ENCODE measurements around the gene TRPV2.

The TRPV2 gene

DNA sequence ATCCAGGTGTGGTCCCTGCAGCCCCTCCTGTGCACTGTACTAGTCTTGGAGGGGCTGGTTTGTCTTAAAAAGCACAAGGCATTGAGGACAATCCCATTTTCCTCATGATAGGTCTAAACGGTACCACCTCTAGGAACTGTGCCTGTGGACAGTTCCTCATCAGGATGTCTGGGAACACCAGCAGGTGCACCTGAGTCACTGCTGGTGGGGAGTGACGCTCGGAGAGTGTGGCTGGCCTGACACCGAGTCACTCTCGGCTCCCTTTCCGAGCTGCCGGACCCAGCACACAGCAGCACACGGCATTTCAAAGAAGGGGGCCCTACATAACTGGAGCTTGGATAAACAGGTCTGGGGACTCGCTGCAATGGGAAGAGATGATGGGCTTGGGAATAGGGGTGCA lies 51.0 kb downstream of the TRPV2 start:
- WGBS, 2 experiments (ENCODE audit: insufficient coverage in 2 of 2) = 79 to 83% methylated on average over 9 of the region's 9 CpGs
- H3K4me3 ChIP-seq (ENCODE audit: extremely low read depth, insufficient read depth, low read length, poor library complexity, severe bottlenecking) = no peak overlapping the region
- no peak overlapping the region for H3K27ac ChIP-seq (ENCODE audit: low read depth, low read length, severe bottlenecking)
- no peaks in the 10 kb centered on the region for H3K9me3 ChIP-seq (ENCODE audit: control insufficient read depth, low read length)
- H3K36me3 ChIP-seq (ENCODE audit: control insufficient read depth, insufficient read depth, low read length) = no peaks in the 10 kb centered on the region
- H3K4me1 ChIP-seq (ENCODE audit: control insufficient read depth, insufficient read depth, low read length, poor library complexity, severe bottlenecking) = peaks cover 7% of the 10 kb centered on the region

DNA sequence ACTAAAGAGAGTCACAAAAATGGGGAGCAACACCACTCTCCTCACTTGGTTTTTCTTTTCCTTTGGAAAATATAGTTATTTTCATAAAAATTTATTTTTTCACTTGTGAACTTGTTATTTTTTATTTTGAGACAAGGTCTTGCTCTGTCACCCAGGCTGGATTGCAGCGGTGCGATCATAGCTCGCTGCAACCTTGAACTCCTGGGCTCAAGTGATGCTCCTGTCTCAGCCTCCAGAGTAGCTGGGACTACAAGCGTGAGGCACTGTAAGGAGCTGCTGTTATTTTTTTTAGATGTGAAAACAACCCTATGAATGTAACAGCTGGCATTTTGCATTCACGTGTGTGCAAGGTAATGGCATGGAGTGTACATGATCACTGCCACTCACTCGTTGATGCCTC lies 51.7 kb downstream of the TRPV2 start:
- Histone ChIP-seq H3K36me3 (ENCODE audit: control insufficient read depth, insufficient read depth, low read length) (no peaks in the 10 kb centered on the region), H3K4me3 (ENCODE audit: extremely low read depth, insufficient read depth, low read length, poor library complexity, severe bottlenecking) (no peak overlapping the region), H3K9me3 (ENCODE audit: control insufficient read depth, low read length) (no peaks in the 10 kb centered on the region), H3K4me1 (ENCODE audit: control insufficient read depth, insufficient read depth, low read length, poor library complexity, severe bottlenecking) (peaks cover 7% of the 10 kb centered on the region), H3K27ac (ENCODE audit: low read depth, low read length, severe bottlenecking) (no peak overlapping the region)
- WGBS, 2 experiments (ENCODE audit: insufficient coverage in 2 of 2) = 97 to 98% methylated on average over 5 to 6 of the region's 6 CpGs

- H3K4me1 ChIP-seq (ENCODE audit: control insufficient read depth, insufficient read depth, low read length, poor library complexity, severe bottlenecking) = peaks cover 7% of the 10 kb centered on the region
- H3K4me3 ChIP-seq (ENCODE audit: extremely low read depth, insufficient read depth, low read length, poor library complexity, severe bottlenecking) = no peak overlapping the region
- WGBS, 2 experiments (ENCODE audit: insufficient coverage in 2 of 2) = 100% methylated on average over 1 to 3 of the region's 3 CpGs
- H3K27ac ChIP-seq (ENCODE audit: low read depth, low read length, severe bottlenecking) = no peak overlapping the region
- no peaks in the 10 kb centered on the region for H3K9me3 ChIP-seq (ENCODE audit: control insufficient read depth, low read length)
- H3K36me3 ChIP-seq (ENCODE audit: control insufficient read depth, insufficient read depth, low read length) = no peaks in the 10 kb centered on the region
These were observed 52.5 kb downstream of the TRPV2 start for GRCh38 chr17:16467886-16468285.

DNA sequence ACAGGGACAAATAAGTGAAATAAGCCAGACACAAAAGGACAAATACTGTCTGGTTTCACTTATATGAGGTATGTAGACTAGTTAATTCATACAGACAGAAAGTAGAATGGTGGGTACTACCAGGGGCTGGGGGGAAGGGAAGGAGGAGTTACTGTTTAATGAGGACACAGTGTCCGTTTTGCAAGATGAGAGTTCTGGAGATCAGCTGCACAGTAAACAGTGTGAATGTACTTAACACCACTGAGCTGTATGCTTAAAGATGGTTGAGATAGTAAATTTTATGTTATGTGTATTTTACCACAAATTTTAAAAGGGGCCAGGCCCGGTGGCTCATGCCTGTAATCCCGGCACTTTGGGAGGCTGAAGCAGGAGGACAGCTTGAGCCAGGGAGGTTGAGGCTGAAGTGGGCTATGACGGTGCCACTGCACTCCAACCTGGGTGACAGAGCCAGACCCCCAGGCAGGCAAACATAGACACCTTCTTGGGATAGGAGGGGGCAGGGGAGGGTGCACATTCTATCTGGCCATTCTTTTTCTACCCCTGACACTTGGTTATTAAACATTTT lies 53.1 kb downstream of the TRPV2 start:
- peaks cover 7% of the 10 kb centered on the region for H3K4me1 ChIP-seq (ENCODE audit: control insufficient read depth, insufficient read depth, low read length, poor library complexity, severe bottlenecking)

DNA sequence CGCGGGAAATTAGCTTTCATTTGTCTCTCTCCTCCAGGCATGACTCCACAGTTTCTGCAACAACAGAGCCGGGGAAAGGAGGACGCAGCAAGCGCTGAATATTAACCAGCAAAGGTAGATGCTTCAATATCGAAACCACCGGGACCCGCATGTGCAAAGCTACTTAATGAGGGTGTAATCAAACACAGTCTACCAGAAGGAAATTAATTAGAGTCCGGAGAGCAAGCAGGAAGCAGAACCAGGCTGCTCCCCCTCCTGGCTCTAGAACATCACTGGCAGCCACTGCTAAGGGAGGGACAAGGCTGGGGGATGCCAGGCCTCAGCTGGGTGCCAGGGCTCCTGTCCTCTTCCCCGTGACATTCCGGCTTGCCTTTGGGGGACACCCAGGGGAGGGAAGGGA lies 54.9 kb downstream of the TRPV2 start:
- H3K4me3 ChIP-seq (ENCODE audit: extremely low read depth, insufficient read depth, low read length, poor library complexity, severe bottlenecking) = no peak overlapping the region
- 84 to 87% methylated on average over 8 to 11 of the region's 11 CpGs for WGBS, 2 experiments (ENCODE audit: insufficient coverage in 2 of 2)
- no peak overlapping the region for H3K27ac ChIP-seq (ENCODE audit: low read depth, low read length, severe bottlenecking)

More for the DNA sequence above, 53.1 kb downstream of the TRPV2 start:
- H3K36me3 ChIP-seq (ENCODE audit: control insufficient read depth, insufficient read depth, low read length) = no peaks in the 10 kb centered on the region
- H3K9me3 ChIP-seq (ENCODE audit: control insufficient read depth, low read length) = no peaks in the 10 kb centered on the region
- no peak overlapping the region for H3K4me3 ChIP-seq (ENCODE audit: extremely low read depth, insufficient read depth, low read length, poor library complexity, severe bottlenecking)
- H3K27ac ChIP-seq (ENCODE audit: low read depth, low read length, severe bottlenecking) = no peak overlapping the region
- WGBS, 2 experiments (ENCODE audit: insufficient coverage in 2 of 2) = 93% methylated on average over 4 of the region's 4 CpGs

GRCh38 chr17:16471295-16471694 lies 55.9 kb downstream of the TRPV2 start:
- Histone ChIP-seq H3K9me3 (ENCODE audit: control insufficient read depth, low read length) (no peaks in the 10 kb centered on the region), H3K4me3 (ENCODE audit: extremely low read depth, insufficient read depth, low read length, poor library complexity, severe bottlenecking) (no peak overlapping the region), H3K27ac (ENCODE audit: low read depth, low read length, severe bottlenecking) (no peak overlapping the region), H3K4me1 (ENCODE audit: control insufficient read depth, insufficient read depth, low read length, poor library complexity, severe bottlenecking) (peaks cover 8% of the 10 kb centered on the region), H3K36me3 (ENCODE audit: control insufficient read depth, insufficient read depth, low read length) (no peaks in the 10 kb centered on the region)
- 86 to 94% methylated on average over 5 of the region's 5 CpGs for WGBS, 2 experiments (ENCODE audit: insufficient coverage in 2 of 2)

More for the DNA sequence above, 54.9 kb downstream of the TRPV2 start:
- Histone ChIP-seq H3K4me1 (ENCODE audit: control insufficient read depth, insufficient read depth, low read length, poor library complexity, severe bottlenecking) (peaks cover 8% of the 10 kb centered on the region), H3K36me3 (ENCODE audit: control insufficient read depth, insufficient read depth, low read length) (no peaks in the 10 kb centered on the region), H3K9me3 (ENCODE audit: control insufficient read depth, low read length) (no peaks in the 10 kb centered on the region)

GRCh38 chr17:16472539-16472938 lies 57.2 kb downstream of the TRPV2 start:
- Histone ChIP-seq H3K4me1 (ENCODE audit: control insufficient read depth, insufficient read depth, low read length, poor library complexity, severe bottlenecking) (peaks cover 8% of the 10 kb centered on the region), H3K4me3 (ENCODE audit: extremely low read depth, insufficient read depth, low read length, poor library complexity, severe bottlenecking) (no peak overlapping the region), H3K9me3 (ENCODE audit: control insufficient read depth, low read length) (no peaks in the 10 kb centered on the region), H3K27ac (ENCODE audit: low read depth, low read length, severe bottlenecking) (no peak overlapping the region), H3K36me3 (ENCODE audit: control insufficient read depth, insufficient read depth, low read length) (no peaks in the 10 kb centered on the region)
- 78 to 82% methylated on average over 2 to 5 of the region's 6 CpGs for WGBS, 2 experiments (ENCODE audit: insufficient coverage in 2 of 2)

DNA sequence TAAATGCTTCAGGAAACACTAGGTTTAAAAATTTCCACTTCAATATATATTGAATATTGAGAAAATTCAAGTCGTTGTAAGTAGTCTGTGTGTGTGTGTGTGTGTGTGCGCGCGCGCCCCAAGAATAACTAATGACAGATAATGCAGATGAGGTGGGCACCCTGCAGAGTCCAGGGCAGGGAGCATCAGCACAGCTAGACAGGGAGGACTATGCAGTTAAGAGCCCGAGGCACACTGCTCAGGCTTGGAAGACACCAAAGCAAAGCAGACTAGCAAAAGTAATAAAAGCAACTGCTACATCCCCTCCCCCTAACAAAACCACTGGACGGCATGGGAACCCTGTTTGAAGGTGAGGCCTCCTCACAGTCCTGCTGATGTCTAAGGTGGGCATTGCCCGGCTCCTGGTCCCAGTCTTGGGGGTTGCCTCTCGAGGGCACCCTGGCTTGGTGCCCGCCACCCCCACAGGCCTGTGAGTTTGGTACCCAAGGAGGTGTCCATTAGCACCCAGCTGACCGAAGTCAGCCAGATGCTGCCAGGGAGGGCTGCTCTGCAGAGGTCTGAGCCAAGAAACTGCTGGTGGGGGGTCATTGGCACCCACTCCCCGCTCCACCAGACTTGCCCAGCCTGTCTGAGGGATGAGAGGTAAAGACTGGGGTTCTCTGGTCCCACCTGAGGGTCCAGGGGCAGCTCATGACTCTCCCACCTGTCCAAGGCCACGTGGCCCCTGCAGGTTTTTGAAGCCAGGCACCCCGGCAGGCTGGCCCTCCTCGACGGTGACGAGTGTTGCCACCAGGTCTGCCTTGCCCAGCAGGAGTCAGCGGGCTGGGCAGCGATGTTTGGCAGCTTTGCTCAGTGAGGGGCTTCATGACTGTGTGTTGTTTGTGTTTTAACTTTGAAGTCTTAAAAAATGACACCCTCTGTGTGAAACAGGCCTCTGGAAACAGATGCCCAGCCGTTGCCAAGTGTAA lies 58.0 kb downstream of the TRPV2 start:
- 82 to 90% methylated on average over 17 to 18 of the region's 20 CpGs for WGBS, 2 experiments (ENCODE audit: insufficient coverage in 2 of 2)
- Histone ChIP-seq H3K36me3 (ENCODE audit: control insufficient read depth, insufficient read depth, low read length) (no peaks in the 10 kb centered on the region), H3K9me3 (ENCODE audit: control insufficient read depth, low read length) (no peaks in the 10 kb centered on the region), H3K4me1 (ENCODE audit: control insufficient read depth, insufficient read depth, low read length, poor library complexity, severe bottlenecking) (peaks cover 8% of the 10 kb centered on the region), H3K4me3 (ENCODE audit: extremely low read depth, insufficient read depth, low read length, poor library complexity, severe bottlenecking) (no peak overlapping the region), H3K27ac (ENCODE audit: low read depth, low read length, severe bottlenecking) (no peak overlapping the region)

- Histone ChIP-seq H3K4me3 (ENCODE audit: extremely low read depth, insufficient read depth, low read length, poor library complexity, severe bottlenecking) (no peak overlapping the region), H3K4me1 (ENCODE audit: control insufficient read depth, insufficient read depth, low read length, poor library complexity, severe bottlenecking) (peaks cover 11% of the 10 kb centered on the region), H3K27ac (ENCODE audit: low read depth, low read length, severe bottlenecking) (no peak overlapping the region), H3K36me3 (ENCODE audit: control insufficient read depth, insufficient read depth, low read length) (no peaks in the 10 kb centered on the region), H3K9me3 (ENCODE audit: control insufficient read depth, low read length) (no peaks in the 10 kb centered on the region)
- 85 to 87% methylated on average over 12 to 13 of the region's 13 CpGs for WGBS, 2 experiments (ENCODE audit: insufficient coverage in 2 of 2)
These were observed 58.8 kb downstream of the TRPV2 start for GRCh38 chr17:16474012-16474725.

GRCh38 chr17:16475179-16475704 lies 59.9 kb downstream of the TRPV2 start:
- H3K36me3 ChIP-seq (ENCODE audit: control insufficient read depth, insufficient read depth, low read length) = no peaks in the 10 kb centered on the region
- H3K4me1 ChIP-seq (ENCODE audit: control insufficient read depth, insufficient read depth, low read length, poor library complexity, severe bottlenecking) = peaks cover 11% of the 10 kb centered on the region
- H3K9me3 ChIP-seq (ENCODE audit: control insufficient read depth, low read length) = no peaks in the 10 kb centered on the region
- 95 to 96% methylated on average over 4 of the region's 4 CpGs for WGBS, 2 experiments (ENCODE audit: insufficient coverage in 2 of 2)
- H3K4me3 ChIP-seq (ENCODE audit: extremely low read depth, insufficient read depth, low read length, poor library complexity, severe bottlenecking) = no peak overlapping the region
- H3K27ac ChIP-seq (ENCODE audit: low read depth, low read length, severe bottlenecking) = no peak overlapping the region

All from mesodermal cell (in vitro differentiated cells).